Prostate gland (tissue), 2 donors: ENCODE results near the gene P2RY6.

Source experiments
- POLR2AphosphoS5 ChIP-seq: sonication (generic); formaldehyde crosslinking; IDR thresholded peaks from one replicate; pipeline ENCODE4 v1.6.1; 2017; ENCODE audit warnings: antibody characterized with exemption
- TF ChIP-seq, protein P1 (sequence below), 4 experiments: fragments of 200-600 bp in 2 of 4; fragments of 450-650 bp in 2 of 4; sonication (generic) in 2 of 4; IDR thresholded peaks; 1 replicate in 3 of 4; 2 replicates in 1 of 4; pipeline ENCODE4 v1.5.1; 2016 to 2019; ENCODE audit warnings: antibody characterized with exemption in 4 of 4, mild to moderate bottlenecking in 2 of 4, moderate library complexity in 2 of 4

DNA sequence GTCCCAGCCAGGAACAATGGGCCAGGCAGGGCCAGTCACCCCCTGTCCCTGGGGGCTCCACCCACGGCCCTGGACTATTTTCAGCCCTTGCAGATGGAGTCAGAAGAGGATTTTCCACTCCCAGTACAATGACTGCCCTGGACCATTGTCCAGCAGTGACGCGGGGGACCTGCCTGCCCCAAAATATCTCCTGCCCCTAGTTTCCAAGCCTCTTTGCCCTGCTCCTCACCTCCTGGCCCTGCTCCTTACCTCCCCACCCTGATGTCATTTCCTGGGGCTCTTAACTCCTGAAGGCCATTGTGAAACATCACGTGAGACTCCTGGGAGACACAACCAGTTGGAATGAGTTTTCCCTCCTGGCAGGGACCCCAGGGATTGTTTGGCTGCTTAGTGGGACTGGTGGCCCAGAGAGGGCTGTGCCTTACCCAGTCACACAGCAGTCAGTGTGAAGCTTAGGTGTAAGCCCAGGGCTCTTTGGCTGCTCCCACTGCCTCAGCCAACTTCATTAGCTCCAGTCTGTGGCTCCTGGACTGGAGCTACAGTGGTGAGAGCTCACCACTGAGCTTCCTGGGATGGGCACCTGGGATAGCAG, 31.9 kb upstream of the P2RY6 start:
- TF ChIP-seq, protein P1, sequence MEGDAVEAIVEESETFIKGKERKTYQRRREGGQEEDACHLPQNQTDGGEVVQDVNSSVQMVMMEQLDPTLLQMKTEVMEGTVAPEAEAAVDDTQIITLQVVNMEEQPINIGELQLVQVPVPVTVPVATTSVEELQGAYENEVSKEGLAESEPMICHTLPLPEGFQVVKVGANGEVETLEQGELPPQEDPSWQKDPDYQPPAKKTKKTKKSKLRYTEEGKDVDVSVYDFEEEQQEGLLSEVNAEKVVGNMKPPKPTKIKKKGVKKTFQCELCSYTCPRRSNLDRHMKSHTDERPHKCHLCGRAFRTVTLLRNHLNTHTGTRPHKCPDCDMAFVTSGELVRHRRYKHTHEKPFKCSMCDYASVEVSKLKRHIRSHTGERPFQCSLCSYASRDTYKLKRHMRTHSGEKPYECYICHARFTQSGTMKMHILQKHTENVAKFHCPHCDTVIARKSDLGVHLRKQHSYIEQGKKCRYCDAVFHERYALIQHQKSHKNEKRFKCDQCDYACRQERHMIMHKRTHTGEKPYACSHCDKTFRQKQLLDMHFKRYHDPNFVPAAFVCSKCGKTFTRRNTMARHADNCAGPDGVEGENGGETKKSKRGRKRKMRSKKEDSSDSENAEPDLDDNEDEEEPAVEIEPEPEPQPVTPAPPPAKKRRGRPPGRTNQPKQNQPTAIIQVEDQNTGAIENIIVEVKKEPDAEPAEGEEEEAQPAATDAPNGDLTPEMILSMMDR (IDR thresholded peaks at IDR 0.05): no peak
- TF ChIP-seq POLR2AphosphoS5: no peak
